ENCODE results near the gene DENND4B. TPM values are rescaled to one million over a fixed set of nuclear protein-coding genes. Genes with fewer than 3 reads are reported as not detected.

Gene DENND4B
- total and polyA plus RNA-seq, 9 of the 15 experiments (the other 6 are each of a cell fraction or from before 2014, with no cell fraction given), result 9.5 to 80.5 (median 23.1) TPM

- no peak for TF ChIP-seq NCOA4 (IDR thresholded peaks at IDR 0.05; ENCODE audit: partially characterized antibody)
- TF ChIP-seq PTTG1 (tag; IDR thresholded peaks at IDR 0.05; ENCODE audit: low read depth), result no peak
- TF ChIP-seq FIP1L1 (IDR thresholded peaks at IDR 0.05; ENCODE audit: low read depth, low read length, poor library complexity, severe bottlenecking), result no peak
These were observed 42.6 kb downstream of the DENND4B start (continued) for GRCh38 chr1:153903841-153904455.

GRCh38 chr1:153899509-153899908 lies 47.0 kb downstream of the DENND4B start:
- ATAC-seq (no peak), DNase-seq (ENCODE audit: extremely low read depth in 1 of 4, low spot score in 3 of 4) (no peak), FAIRE-seq (peak; percentile 63)
- no peaks in the 10 kb centered on the region for H4K20me1 ChIP-seq (replicated peaks; ENCODE audit: control insufficient read depth, insufficient read depth, low read length)
- H3K27ac ChIP-seq (ENCODE audit: extremely low read depth, low read depth, low read length), result no peak overlapping the region
- H3K36me3 ChIP-seq (ENCODE audit: control insufficient read depth, insufficient read depth, low read length), result peaks cover 25% of the 10 kb centered on the region; the same call in 1 of the 3 replicates
- WGBS (ENCODE audit: insufficient coverage, low coverage, missing lambda C conversion rate), result 100% methylated on average over 6 of the region's 6 CpGs
- H3K27me3 ChIP-seq (ENCODE audit: control insufficient read depth in 2 of 2, insufficient read depth in 2 of 2, low read length in 2 of 2), result no peaks in the 10 kb centered on the region
- no peak overlapping the region for H3K4me3 ChIP-seq
- H3K79me2 ChIP-seq (ENCODE audit: control insufficient read depth, insufficient read depth, low read length), result peaks cover 74% of the 10 kb centered on the region
- peaks cover 0 to 4% of the 10 kb centered on the region in 2 experiments; a peak in 2 of 5 replicates for H3K4me1 ChIP-seq (replicated peaks in 1 of 2; ENCODE audit: control insufficient read depth in 2 of 2, insufficient read depth in 2 of 2, low read length in 2 of 2)
- H3K4me2 ChIP-seq (ENCODE audit: insufficient read depth, low read length), result no peak overlapping the region
- no peak overlapping the region for H3K9ac ChIP-seq (ENCODE audit: insufficient read depth in 1 of 2, low read depth in 2 of 2, low read length in 2 of 2)
- no peak overlapping the region for H2AFZ ChIP-seq (ENCODE audit: low read depth, low read length)
- intact Hi-C loops (cut with micrococcal nuclease), result no loop called here
- no TSS peak for BruUV-seq (replicated peaks)
- no peaks in the 10 kb centered on the region for H3K9me3 ChIP-seq (replicated peaks; ENCODE audit: control insufficient read depth, insufficient read depth, low read depth, low read length)
- in situ Hi-C loops (cut with MboI), result no loop called here
- CTCF ChIA-PET (ENCODE audit: low intra/inter-chr PET ratio), result no interaction called here
- no peak for TF ChIP-seq ZNF407 (IDR thresholded peaks at IDR 0.05; ENCODE audit: low read depth)
- TF ChIP-seq ZNF311 (CRISPR knock-in tag; IDR thresholded peaks at IDR 0.05), result no peak
- TF ChIP-seq CC2D1A (IDR thresholded peaks at IDR 0.05), result no peak
- no peak for TF ChIP-seq ELF4 (CRISPR knock-in tag; IDR thresholded peaks at IDR 0.05)
- no peak for TF ChIP-seq ZNF263 (CRISPR knock-in tag; IDR thresholded peaks at IDR 0.05; ENCODE audit: borderline replicate concordance)
- POLR2A ChIA-PET, result interaction anchor here (1.0 to 2.0 kb wide), 2 partner anchors 15 to 18 kb away, joined by 3 to 5 read pairs; no protein-coding TSS in a partner anchor
- H3K9me1 ChIP-seq (ENCODE audit: control insufficient read depth, insufficient read depth, low read length), result no peaks in the 10 kb centered on the region

Measured in K562 (cell line).